GM20431 (cell line): Measurements from ENCODE around the gene CLSTN2.

Source experiments
- in situ Hi-C: fragments of 300-500 bp; cut with MseI, MboI; formaldehyde crosslinking; loops from one replicate; pipeline ENCODE4 v1.15.0; 2020; ENCODE audit warnings: low sequenced_read_pairs; ENCODE audit not compliant: unreplicated experiment

CLSTN2 gene

GRCh38 chr3:140298043-140298442 is 363.1 kb downstream of the CLSTN2 start:
- in situ Hi-C loops: loop anchor here (25.0 kb wide), 1 partner anchor 439 kb away; no protein-coding TSS in a partner anchor

DNA sequence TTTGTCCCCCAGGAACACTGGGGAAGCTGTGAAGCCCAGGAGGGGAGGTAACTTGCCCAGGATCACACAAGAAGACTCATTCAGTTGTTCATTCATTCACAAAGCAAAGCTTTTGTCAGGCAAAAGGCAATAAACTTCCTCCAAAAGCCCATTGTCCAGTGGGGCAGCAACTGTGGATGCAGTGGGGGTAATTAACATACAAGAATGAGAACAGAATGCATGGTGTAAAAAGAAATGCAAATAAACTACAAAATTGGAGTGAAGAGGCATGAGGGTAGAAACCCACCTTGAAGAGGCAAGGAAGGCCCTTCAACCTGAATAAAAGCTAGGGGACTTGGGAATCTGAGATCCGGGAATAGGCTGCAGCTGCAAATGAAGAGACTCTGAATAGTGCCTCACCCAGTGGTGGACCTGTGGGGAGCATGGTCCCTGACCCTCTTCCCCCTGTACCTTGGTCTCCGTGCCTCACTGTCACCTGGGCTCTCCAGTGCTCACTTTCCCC is 363.6 kb downstream of the CLSTN2 start:
- in situ Hi-C loops: loop anchor here (25.0 kb wide), 1 partner anchor 439 kb away; no protein-coding TSS in a partner anchor

DNA sequence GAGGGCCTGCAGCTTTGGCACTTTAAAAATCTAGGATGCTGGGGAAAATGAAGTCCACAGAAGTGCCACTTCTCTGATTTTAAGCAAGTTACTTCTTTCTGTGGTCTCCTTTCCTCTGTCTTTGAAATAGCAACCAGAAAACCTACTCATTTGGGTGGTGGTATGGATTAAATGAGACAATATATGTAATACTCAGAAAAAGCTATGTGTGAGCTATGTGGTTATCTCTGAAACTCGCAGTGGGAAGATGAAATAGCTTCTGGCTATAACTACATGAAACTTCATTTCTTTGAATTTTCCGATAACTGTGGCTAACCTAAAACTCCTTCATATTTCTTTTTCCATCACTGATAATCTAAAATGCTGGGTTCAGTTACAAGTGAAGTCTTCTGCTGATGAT is 368.9 kb downstream of the CLSTN2 start:
- in situ Hi-C loops: no loop called here

DNA sequence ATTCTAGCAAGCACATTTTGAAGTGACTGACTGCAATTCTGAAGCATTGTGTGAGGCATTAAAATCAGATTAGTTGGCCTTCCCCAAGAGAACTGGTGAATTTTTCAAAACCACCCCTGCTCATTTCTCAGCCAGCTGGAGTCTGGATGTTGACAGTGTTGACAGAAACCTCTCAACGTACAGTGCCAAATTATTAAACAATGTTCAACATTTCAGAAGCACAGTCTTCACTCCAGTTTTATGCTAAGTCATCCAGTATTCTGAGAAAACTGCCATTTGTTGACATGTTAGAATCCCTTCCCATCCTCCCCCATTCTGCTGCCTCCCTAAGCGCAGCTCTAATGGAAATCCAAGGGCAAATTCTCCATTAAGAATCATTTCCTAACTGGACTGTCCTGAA is 373.6 kb downstream of the CLSTN2 start:
- in situ Hi-C loops: no loop called here

DNA sequence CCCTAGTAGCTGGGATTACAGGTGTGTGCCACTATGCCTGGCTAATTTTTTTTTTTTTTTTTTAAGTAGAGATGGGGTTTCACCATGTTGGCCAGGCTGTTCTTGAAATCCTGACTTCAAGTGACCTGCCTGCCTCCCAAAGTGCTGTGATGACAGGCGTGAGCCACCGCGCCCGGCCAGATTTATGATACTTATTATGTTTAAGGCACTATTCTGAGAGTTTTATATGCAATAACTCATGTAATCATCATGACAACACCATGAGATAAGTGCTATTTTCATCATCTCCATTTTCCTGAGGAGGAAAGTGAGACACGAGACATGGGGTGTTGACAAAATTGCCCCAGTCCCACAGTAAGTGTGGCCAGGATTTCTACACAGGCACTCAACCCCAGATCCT is 376.4 kb downstream of the CLSTN2 start:
- in situ Hi-C loops: no loop called here

- in situ Hi-C loops: no loop called here
Measured at GRCh38 chr3:140315955-140316354, 381.0 kb downstream of the CLSTN2 start.

DNA sequence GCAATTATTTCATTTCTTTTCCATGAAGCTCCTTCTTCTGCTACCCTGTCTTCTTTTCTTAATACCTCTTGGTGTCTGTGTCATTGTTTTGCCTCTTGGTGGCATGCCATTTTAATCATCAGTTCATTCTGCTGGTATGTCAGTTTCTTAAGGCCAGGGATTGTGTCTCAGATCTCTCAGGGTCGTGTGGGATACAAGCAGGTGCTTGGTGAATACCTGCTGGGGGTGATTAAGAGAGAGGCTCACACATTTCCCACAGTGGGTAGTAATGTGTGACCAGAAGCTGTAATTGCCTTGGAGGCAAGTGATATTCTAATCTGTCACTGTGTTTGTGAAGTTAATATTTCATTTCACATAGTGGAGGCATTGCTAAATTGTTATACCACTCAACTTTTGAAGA is 381.5 kb downstream of the CLSTN2 start:
- in situ Hi-C loops: no loop called here

DNA sequence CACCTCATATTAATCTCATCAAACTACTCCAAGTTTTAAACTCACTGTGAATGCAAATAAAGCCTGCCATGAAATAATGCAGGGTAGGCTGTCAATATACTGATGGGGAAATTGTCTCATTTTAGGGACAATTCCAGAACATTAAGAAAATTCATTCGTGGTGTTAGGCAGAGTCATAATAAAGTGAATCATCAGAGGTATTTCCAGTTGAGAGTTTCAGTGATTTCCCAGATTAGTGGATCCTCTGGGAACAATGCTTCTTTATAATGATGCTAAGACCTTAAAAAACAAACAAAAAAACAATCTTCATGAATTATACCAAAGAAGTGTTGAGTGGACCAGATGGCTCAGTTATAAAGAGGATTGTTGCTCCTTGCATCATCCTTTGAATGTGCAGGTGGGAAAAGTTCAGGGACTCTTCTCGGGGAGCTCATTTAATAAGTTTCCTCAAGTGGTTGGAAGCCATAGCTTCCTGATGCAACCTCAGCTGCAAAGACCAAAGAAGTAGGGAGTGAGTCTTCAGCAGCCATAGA is 381.9 kb downstream of the CLSTN2 start:
- in situ Hi-C loops: no loop called here

GRCh38 chr3:140319739-140320138 is 384.8 kb downstream of the CLSTN2 start:
- in situ Hi-C loops: no loop called here

GRCh38 chr3:140323561-140323960 is 388.6 kb downstream of the CLSTN2 start:
- in situ Hi-C loops: no loop called here

- in situ Hi-C loops: no loop called here
Measured at GRCh38 chr3:140332131-140332530, 397.1 kb downstream of the CLSTN2 start.

DNA sequence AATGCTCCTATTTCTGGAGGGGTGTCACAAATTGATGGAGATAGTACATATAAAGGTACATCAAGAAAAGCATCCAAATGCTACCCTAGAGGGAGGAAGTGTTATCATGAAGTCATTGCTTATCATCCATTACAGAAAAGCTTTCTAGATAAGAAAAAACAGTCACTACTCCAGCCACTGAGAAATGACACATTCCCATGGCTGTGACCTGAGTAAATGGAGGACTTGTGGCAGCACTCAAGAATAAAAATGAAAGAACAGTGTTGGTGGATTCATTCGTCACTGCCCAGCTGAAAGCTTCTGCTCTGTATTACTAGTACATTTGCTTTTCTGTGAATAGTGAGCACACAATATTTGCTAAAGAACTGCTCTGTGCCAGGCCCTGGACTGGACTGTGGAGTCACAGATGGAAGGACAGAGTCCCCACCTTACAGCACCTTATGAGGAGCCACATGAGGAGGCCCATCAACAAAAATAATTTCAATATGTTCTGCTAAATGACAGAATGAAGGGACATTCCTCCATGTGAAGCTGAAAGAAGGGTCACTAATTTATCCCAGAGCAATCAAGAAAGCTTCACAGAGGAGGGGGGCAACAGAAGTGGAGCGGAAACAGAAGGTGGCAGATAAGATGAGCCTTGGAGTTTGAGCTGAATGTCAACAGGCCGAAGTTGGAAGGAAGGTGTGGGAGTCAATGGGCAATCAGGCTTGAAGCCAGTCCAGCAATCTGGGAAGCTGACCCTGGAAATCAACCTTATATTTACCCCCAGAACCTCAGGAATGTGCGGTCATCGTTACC is 399.3 kb downstream of the CLSTN2 start:
- in situ Hi-C loops: no loop called here

GRCh38 chr3:140336465-140336864 is 401.5 kb downstream of the CLSTN2 start:
- in situ Hi-C loops: no loop called here

GRCh38 chr3:140338916-140339315 is 403.9 kb downstream of the CLSTN2 start:
- in situ Hi-C loops: no loop called here

GRCh38 chr3:140341203-140341602 is 406.2 kb downstream of the CLSTN2 start:
- in situ Hi-C loops: no loop called here

- in situ Hi-C loops: no loop called here
Measured at GRCh38 chr3:140341817-140342403, 406.9 kb downstream of the CLSTN2 start.

GRCh38 chr3:140342668-140343067 is 407.7 kb downstream of the CLSTN2 start:
- in situ Hi-C loops: no loop called here

- in situ Hi-C loops: no loop called here
Measured at GRCh38 chr3:140343211-140344081, 408.5 kb downstream of the CLSTN2 start.

GRCh38 chr3:140344082-140344454 is 409.1 kb downstream of the CLSTN2 start:
- in situ Hi-C loops: no loop called here

DNA sequence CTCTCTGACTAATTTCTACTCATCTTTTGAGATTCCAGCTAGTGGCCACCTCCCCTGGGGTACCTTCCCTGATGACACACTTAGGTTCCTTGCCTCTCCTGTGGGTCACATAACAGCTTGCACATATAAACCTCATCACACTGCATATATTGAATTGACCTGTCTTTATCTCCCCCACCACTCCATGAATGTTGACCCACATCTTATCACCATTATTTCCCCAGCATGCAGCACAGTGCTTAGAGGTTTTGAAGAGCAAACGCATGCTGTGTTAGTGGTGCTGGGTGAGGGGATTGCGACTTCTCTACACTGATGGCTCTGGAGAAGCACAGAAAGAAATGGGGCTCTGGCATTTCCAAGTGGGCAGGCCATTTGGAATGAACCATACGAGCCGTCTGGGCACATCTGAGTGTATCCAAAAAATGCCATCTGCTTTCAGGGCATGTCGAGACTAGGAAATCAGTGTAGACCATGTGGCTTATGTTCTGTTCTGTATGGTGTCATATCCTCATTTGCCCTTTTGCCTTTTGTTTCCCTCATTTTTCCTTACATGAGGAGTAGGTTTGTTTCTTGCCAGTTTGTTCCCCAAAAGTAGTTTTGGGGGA is 409.7 kb downstream of the CLSTN2 start:
- in situ Hi-C loops: no loop called here
